GM12864 (cell line): Measurements from ENCODE around the gene MALL.
"Not testable (repeated sequence)": the region's sequence is repeated elsewhere in the genome, so short reads cannot be mapped to it uniquely, and the experiment has no call there.

Source experiments
- DNase-seq: peaks from one replicate; pipeline ENCODE4 v3.0.0-alpha.2; 2011; ENCODE audit warnings: low read depth
- H3K4me3 ChIP-seq: 2 replicates; pipeline ENCODE4 v1.5.1; 2011; ENCODE audit warnings: mild to moderate bottlenecking, low read depth, low read length, control low read depth
- TF ChIP-seq, protein P1 (sequence below): IDR thresholded peaks from 2 replicates; pipeline ENCODE4 v1.5.1; 2011; ENCODE audit warnings: low read depth, mild to moderate bottlenecking, moderate library complexity, low read length, control low read depth, inconsistent platforms; ENCODE audit errors: missing control alignments

MALL gene

GRCh38 chr2:110116033-110116710 lies 550 bp upstream of the MALL start:
- H3K4me3 ChIP-seq, result no peak overlapping the region
- TF ChIP-seq, protein P1, sequence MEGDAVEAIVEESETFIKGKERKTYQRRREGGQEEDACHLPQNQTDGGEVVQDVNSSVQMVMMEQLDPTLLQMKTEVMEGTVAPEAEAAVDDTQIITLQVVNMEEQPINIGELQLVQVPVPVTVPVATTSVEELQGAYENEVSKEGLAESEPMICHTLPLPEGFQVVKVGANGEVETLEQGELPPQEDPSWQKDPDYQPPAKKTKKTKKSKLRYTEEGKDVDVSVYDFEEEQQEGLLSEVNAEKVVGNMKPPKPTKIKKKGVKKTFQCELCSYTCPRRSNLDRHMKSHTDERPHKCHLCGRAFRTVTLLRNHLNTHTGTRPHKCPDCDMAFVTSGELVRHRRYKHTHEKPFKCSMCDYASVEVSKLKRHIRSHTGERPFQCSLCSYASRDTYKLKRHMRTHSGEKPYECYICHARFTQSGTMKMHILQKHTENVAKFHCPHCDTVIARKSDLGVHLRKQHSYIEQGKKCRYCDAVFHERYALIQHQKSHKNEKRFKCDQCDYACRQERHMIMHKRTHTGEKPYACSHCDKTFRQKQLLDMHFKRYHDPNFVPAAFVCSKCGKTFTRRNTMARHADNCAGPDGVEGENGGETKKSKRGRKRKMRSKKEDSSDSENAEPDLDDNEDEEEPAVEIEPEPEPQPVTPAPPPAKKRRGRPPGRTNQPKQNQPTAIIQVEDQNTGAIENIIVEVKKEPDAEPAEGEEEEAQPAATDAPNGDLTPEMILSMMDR, result no peak
- no peak for DNase-seq

- TF ChIP-seq, protein P1, result no peak
- no peak overlapping the region for H3K4me3 ChIP-seq
- no peak for DNase-seq
Measured at GRCh38 chr2:110114831-110115255, 779 bp downstream of the MALL start.

GRCh38 chr2:110113961-110114591 lies 1.5 kb downstream of the MALL start:
- DNase-seq, result no peak
- TF ChIP-seq, protein P1, result no peak
- no peak overlapping the region for H3K4me3 ChIP-seq

DNA sequence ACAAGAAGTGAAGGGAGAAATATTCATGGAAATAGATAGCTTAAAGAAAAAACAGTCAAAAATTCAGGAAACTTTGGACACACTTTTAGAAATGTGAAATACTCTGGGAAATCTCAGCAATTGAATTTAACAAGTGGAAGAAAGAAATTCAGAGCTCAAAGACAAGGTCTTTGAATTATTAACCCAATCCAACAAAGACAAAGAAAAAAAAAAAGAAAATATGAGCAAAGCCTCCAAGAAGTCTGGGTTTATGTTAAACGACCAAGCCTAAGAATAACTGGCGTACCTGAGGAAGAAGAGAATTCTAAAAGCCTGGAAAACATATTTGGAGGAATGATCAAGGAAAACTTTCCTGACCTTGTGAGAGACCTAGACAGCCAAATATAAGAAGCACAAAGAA lies 7.3 kb downstream of the MALL start:
- not testable (repeated sequence) for H3K4me3 ChIP-seq, DNase-seq

GRCh38 chr2:110107092-110108079 lies 8.2 kb downstream of the MALL start:
- DNase-seq, result no peak
- no peak overlapping the region for H3K4me3 ChIP-seq
- TF ChIP-seq, protein P1, result no peak

DNA sequence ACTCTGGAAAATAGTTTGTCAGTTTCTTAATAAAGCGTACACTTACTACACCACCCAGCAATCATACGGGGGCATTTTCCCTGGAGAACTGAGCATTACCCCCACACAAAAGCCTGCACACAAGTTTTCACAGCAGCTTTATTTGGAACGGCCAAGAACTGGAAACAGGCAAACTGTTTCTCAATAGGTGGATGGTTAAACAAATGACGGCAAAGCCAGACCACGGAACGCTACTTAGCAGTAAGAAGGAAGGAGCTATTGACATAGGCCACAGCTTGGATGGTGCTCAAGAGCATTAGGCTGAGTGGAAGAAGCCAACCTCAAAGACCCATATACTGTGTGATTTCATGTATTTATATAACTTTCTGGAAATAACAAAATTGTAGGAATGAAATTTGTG lies 9.0 kb downstream of the MALL start:
- DNase-seq, result no peak
- TF ChIP-seq, protein P1, result no peak
- H3K4me3 ChIP-seq, result no peak overlapping the region
